ENCODE measurements around the gene ZHX3. TPM values are rescaled to one million over a fixed set of nuclear protein-coding genes. Genes with fewer than 3 reads are reported as not detected.

ZHX3 gene
- total and polyA plus RNA-seq, 8 donors: 6.6 to 59.3 (median 18.7) TPM

DNA sequence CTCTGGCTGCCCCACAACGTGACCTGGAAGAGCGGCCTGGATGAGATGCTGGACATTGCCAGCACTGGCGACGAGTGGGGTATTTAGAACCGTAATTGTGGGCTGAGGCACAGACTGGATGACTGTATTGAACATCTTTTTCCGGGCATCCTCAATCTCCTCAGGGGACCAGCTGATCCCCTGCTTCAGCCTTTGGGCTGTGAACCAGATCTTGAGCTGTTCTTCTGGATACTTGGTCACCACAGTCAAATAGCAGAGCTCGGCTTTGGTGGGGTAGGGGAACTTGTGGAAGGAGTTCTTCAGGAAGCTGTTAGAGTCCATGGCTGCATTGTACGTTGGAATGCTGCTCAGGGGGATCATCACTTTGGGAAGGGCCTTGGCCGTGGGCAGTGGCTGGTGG lies 113.9 kb downstream of the ZHX3 start:
- Histone ChIP-seq H3K36me3 (peaks cover 16 to 55% (median 34%) of the 10 kb centered on the region in 4 donors), H3K27me3 (no peaks in the 10 kb centered on the region), H3K9me3 (peaks cover under 1 to 12% (median 5%) of the 10 kb centered on the region in 4 donors), H3K4me1 (no peaks in the 10 kb centered on the region), H3K27ac (no peak overlapping the region), H3K4me3 (no peak overlapping the region)
- WGBS, 5 donors: 94 to 98% (median 97%) methylated on average over 9 of the region's 9 CpGs
- TF ChIP-seq CTCF (IDR thresholded peaks at IDR 0.05) (no peak), EP300 (IDR thresholded peaks at IDR 0.05) (no peak)
- no peak for DNase-seq
- intact Hi-C loops (cut with DNase I; ENCODE audit: low total_unique reads): no loop called here

- DNase-seq: no peak
- H3K4me1 ChIP-seq: no peaks in the 10 kb centered on the region
- no peaks in the 10 kb centered on the region for H3K27me3 ChIP-seq
- H3K9me3 ChIP-seq: peaks cover 7 to 20% (median 12%) of the 10 kb centered on the region in 4 donors
- TF ChIP-seq CTCF (IDR thresholded peaks at IDR 0.05) (no peak), POLR2AphosphoS5 (IDR thresholded peaks at IDR 0.05) (no peak), POLR2A (IDR thresholded peaks at IDR 0.05) (no peak), EP300 (IDR thresholded peaks at IDR 0.05) (no peak)
- peaks cover 16 to 55% (median 34%) of the 10 kb centered on the region in 4 donors for H3K36me3 ChIP-seq
- no peak overlapping the region for H3K27ac ChIP-seq
- WGBS, 5 donors: 96 to 99% (median 96%) methylated on average over 10 of the region's 10 CpGs
- intact Hi-C loops (cut with DNase I; ENCODE audit: low total_unique reads): no loop called here
- H3K4me3 ChIP-seq: no peak overlapping the region
These were observed 115.1 kb downstream of the ZHX3 start for GRCh38 chr20:41202426-41202825.

DNA sequence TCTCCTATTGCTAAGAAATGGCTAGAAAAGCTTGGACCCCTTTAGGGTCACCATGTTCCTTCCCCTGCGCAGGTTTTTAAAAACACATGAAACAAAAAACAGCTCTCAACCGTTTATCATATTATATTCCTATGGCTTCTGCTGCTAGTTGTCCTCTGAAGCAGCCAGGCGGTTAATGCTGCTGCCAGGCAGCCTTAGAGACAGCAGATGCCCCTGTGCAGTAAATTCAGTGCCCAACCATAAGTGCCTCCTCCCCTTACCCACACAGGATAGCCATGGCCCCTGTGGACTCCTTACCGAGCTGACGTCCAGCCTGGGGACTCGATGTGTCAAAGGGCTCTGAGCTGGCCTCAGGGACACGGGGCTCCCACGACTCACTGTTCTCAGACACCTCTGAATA lies 115.8 kb downstream of the ZHX3 start:
- TF ChIP-seq POLR2A (IDR thresholded peaks at IDR 0.05) (no peak), CTCF (IDR thresholded peaks at IDR 0.05) (no peak), EP300 (IDR thresholded peaks at IDR 0.05) (no peak), POLR2AphosphoS5 (IDR thresholded peaks at IDR 0.05) (no peak)
- 92 to 100% (median 96%) methylated on average over 3 to 8 of the region's 8 CpGs for WGBS, 5 donors
- H3K36me3 ChIP-seq: peaks cover 16 to 55% (median 34%) of the 10 kb centered on the region in 4 donors
- H3K4me3 ChIP-seq: no peak overlapping the region
- intact Hi-C loops (cut with DNase I; ENCODE audit: low total_unique reads): no loop called here
- H3K27ac ChIP-seq: no peak overlapping the region
- DNase-seq: no peak
- H3K27me3 ChIP-seq: no peaks in the 10 kb centered on the region
- H3K4me1 ChIP-seq: no peaks in the 10 kb centered on the region
- peaks cover 7 to 20% (median 12%) of the 10 kb centered on the region in 4 donors for H3K9me3 ChIP-seq

DNA sequence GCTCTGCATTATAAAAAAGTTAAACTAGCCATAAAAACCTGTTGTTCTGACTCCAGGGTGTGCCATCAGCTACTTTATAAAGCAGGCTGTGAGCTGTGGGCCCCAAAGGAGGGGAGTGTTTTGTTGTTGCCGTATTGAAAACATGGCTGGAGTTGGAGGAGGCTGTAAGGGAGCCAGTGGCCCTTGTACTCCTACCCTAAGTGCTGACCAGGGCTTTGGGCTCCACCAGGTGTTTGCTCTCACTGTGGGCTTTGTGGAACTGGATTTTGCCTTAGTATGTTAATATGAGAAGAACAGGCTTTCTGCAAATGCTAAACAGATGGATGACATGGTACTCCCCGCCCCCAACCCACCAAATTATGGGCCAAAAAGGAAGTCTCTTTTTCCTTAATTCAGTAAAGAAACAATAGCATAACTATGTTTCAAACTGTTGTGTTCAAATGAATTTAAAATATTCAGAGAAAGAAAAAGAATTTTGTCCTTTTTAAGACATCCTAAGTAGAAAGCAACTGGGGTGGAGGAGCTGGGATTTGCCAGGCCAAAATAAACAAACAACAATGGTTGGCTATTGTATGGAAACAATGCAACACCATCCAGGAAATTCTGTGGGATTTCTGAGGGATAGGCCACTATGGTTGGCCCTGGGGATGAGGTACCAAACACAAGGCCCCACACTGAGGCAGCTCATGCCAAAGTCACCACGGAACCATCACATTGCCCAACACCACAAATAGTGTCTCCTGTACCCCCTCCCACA lies 116.9 kb downstream of the ZHX3 start:
- Histone ChIP-seq H3K36me3 (peaks cover 16 to 55% (median 34%) of the 10 kb centered on the region in 4 donors), H3K4me3 (no peak overlapping the region), H3K27ac (no peak overlapping the region), H3K4me1 (no peaks in the 10 kb centered on the region), H3K27me3 (no peaks in the 10 kb centered on the region), H3K9me3 (peaks cover 7 to 20% (median 12%) of the 10 kb centered on the region in 4 donors)
- no peak for TF ChIP-seq EP300 (IDR thresholded peaks at IDR 0.05)
- TF ChIP-seq POLR2A (IDR thresholded peaks at IDR 0.05): no peak
- TF ChIP-seq CTCF (IDR thresholded peaks at IDR 0.05): no peak
- TF ChIP-seq POLR2AphosphoS5 (IDR thresholded peaks at IDR 0.05): no peak
- intact Hi-C loops (cut with DNase I; ENCODE audit: low total_unique reads): no loop called here
- 80 to 90% (median 85%) methylated on average over 3 of the region's 3 CpGs for WGBS, 5 donors
- no peak for DNase-seq

Data from stomach (tissue), 9 donors.